PC-3 (cell line): ENCODE results near the gene IL21R.

Source experiments
- EZH2 ChIP-seq: fragments of 300-600 bp; sonication (generic); IDR thresholded peaks from one replicate; pipeline ENCODE4 v1.6.1; 2017; ENCODE audit warnings: antibody characterized with exemption, mild to moderate bottlenecking, low read length; ENCODE audit not compliant: unreplicated experiment
- EZH2phosphoT487 ChIP-seq: fragments of 300-600 bp; sonication (generic); IDR thresholded peaks from 2 replicates; pipeline ENCODE4 v1.6.1; 2018; ENCODE audit warnings: mild to moderate bottlenecking, antibody characterized with exemption, low read length, borderline replicate concordance
- TF ChIP-seq, protein P1 (sequence below): fragments of 300-600 bp; sonication (generic); conservative IDR thresholded peaks from 2 replicates; pipeline ENCODE4 v1.5.1; 2017; ENCODE audit warnings: antibody characterized with exemption, low read depth, mild to moderate bottlenecking, low read length

DNA sequence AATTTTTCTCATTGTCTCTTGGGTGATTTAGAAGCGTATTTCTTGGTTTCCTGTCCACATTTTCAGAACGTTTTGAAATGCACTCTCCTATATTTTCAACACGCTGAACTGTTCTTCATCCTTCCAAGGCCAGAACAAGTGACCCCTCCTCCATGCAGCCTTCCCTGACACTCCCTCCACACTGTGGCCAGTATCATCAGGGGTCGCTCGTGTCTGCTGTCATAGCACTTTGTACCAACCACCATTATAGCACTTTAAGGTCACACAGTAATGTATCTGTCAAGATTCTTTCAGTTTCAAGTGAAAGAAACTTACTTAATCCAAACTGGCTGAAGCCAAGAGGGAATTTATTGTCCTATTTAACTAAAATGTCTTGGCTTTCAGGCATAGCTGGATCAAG lies 17.5 kb upstream of the IL21R start:
- TF ChIP-seq, protein P1, sequence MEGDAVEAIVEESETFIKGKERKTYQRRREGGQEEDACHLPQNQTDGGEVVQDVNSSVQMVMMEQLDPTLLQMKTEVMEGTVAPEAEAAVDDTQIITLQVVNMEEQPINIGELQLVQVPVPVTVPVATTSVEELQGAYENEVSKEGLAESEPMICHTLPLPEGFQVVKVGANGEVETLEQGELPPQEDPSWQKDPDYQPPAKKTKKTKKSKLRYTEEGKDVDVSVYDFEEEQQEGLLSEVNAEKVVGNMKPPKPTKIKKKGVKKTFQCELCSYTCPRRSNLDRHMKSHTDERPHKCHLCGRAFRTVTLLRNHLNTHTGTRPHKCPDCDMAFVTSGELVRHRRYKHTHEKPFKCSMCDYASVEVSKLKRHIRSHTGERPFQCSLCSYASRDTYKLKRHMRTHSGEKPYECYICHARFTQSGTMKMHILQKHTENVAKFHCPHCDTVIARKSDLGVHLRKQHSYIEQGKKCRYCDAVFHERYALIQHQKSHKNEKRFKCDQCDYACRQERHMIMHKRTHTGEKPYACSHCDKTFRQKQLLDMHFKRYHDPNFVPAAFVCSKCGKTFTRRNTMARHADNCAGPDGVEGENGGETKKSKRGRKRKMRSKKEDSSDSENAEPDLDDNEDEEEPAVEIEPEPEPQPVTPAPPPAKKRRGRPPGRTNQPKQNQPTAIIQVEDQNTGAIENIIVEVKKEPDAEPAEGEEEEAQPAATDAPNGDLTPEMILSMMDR = no peak
- TF ChIP-seq EZH2 (no peak), EZH2phosphoT487 (no peak)
